IMR-90 (cell line): ENCODE measurements around the gene SNAP25. TPM values are rescaled to one million over a fixed set of nuclear protein-coding genes. Genes with fewer than 3 reads are reported as not detected.

Experiments used
- ATAC-seq: fragments of 200-7000 bp; cut with Tn5 transposase; 2 replicates; pipeline ENCODE4 v1.9.1; 2020; ENCODE audit warnings: low read depth, mild to moderate bottlenecking, moderate library complexity
- BruUV-seq: library from RNA; stranded (reverse); fragments of 400-500 nt; replicated peaks from 2 replicates; lab custom pipeline; 2021; lab: Mats Ljungman, UMichigan
- CTCF ChIA-PET: fragments of 300-600 bp; formaldehyde crosslinking; extraction: SDS; loops from one replicate; lab custom pipeline; 2021; ENCODE audit warnings: antibody characterized with exemption; lab: Yijun Ruan, JAX
- POLR2A ChIA-PET: fragments of 300-600 bp; sonication (Branson Sonifier 250); formaldehyde crosslinking; loops from one replicate; lab custom pipeline; 2022; ENCODE audit warnings: antibody characterized with exemption; ENCODE audit not compliant: unreplicated experiment; lab: Charles Lee
- DNase-seq: peaks from one replicate; pipeline ENCODE4 v3.0.0; 2013
- H2AFZ ChIP-seq: replicated peaks from 2 replicates; pipeline ENCODE3; 2013; ENCODE audit warnings: low read length, mild to moderate bottlenecking; ENCODE audit not compliant: poor library complexity
- H2AK5ac ChIP-seq: 2 replicates; pipeline ENCODE4 v1.6.1; 2013; ENCODE audit warnings: low read depth, low read length, inconsistent platforms
- H2AK9ac ChIP-seq: replicated peaks from 2 replicates; pipeline ENCODE3; 2013; ENCODE audit warnings: mild to moderate bottlenecking, low read depth, low read length, moderate library complexity; ENCODE audit not compliant: poor library complexity
- H2BK120ac ChIP-seq: 2 replicates; pipeline ENCODE4 v1.6.1; 2013; ENCODE audit warnings: low read depth, low read length, inconsistent platforms
- H2BK15ac ChIP-seq: 3 replicates; pipeline ENCODE4 v1.6.1; 2013; ENCODE audit warnings: low read depth, low read length, inconsistent platforms
- H2BK20ac ChIP-seq: 2 replicates; pipeline ENCODE4 v1.6.1; 2013; ENCODE audit warnings: low read depth, mild to moderate bottlenecking, inconsistent platforms, low read length, moderate library complexity
- H2BK5ac ChIP-seq: 2 replicates; pipeline ENCODE4 v1.6.1; 2013; ENCODE audit warnings: mild to moderate bottlenecking, low read depth, low read length, inconsistent platforms; ENCODE audit not compliant: poor library complexity, severe bottlenecking
- H3K14ac ChIP-seq: replicated peaks from 2 replicates; pipeline ENCODE4 v1.6.1; 2013; ENCODE audit warnings: low read depth, low read length, inconsistent platforms
- H3K18ac ChIP-seq: 2 replicates; pipeline ENCODE4 v1.6.1; 2013; ENCODE audit warnings: low read depth, low read length, control low read depth
- H3K23ac ChIP-seq: 2 replicates; pipeline ENCODE4 v1.6.1; 2013; ENCODE audit warnings: low read depth, low read length, inconsistent platforms
- H3K27ac ChIP-seq: 2 replicates; pipeline ENCODE4 v1.5.1; 2013; ENCODE audit warnings: mild to moderate bottlenecking, control low read depth, low read length; ENCODE audit not compliant: insufficient read depth
- H3K27me3 ChIP-seq: 2 replicates; pipeline ENCODE4 v1.6.1; 2013; ENCODE audit warnings: low read length; ENCODE audit not compliant: control insufficient read depth, insufficient read depth
- H3K36me3 ChIP-seq: 2 replicates; pipeline ENCODE4 v1.6.1; 2013; ENCODE audit warnings: low read length, mixed read lengths; ENCODE audit not compliant: control insufficient read depth, insufficient read depth
- H3K4ac ChIP-seq: 2 replicates; pipeline ENCODE4 v1.6.1; 2013; ENCODE audit warnings: low read depth, low read length, inconsistent platforms
- H3K4me1 ChIP-seq: 2 replicates; pipeline ENCODE4 v1.6.1; 2013; ENCODE audit warnings: low read length, mixed read lengths; ENCODE audit not compliant: control insufficient read depth, insufficient read depth
- H3K4me2 ChIP-seq: 2 replicates; pipeline ENCODE4 v1.6.1; 2013; ENCODE audit warnings: low read depth, mild to moderate bottlenecking, control low read depth, low read length, moderate library complexity
- H3K4me3 ChIP-seq: 2 replicates; pipeline ENCODE4 v1.5.1; 2013; ENCODE audit warnings: low read depth, mild to moderate bottlenecking, control low read depth, low read length, moderate library complexity; ENCODE audit not compliant: insufficient read depth
- H3K56ac ChIP-seq: 2 replicates; pipeline ENCODE4 v1.6.1; 2013; ENCODE audit warnings: low read length, inconsistent platforms; ENCODE audit not compliant: insufficient read depth; ENCODE audit errors: extremely low read depth
- H3K79me1 ChIP-seq, 2 experiments: 2 replicates each; pipeline ENCODE4 v1.6.1; 2013; ENCODE audit warnings: low read length in 2 of 2, inconsistent platforms in 1 of 2, low read depth in 1 of 2
- H3K9ac ChIP-seq: 2 replicates; pipeline ENCODE4 v1.6.1; 2013; ENCODE audit warnings: low read depth, low read length, control low read depth
- H3K9me1 ChIP-seq: 2 replicates; pipeline ENCODE4 v1.6.1; 2013; ENCODE audit warnings: low read length, inconsistent platforms; ENCODE audit not compliant: insufficient read depth
- H3K9me3 ChIP-seq: 2 replicates; pipeline ENCODE4 v1.6.1; 2013; ENCODE audit warnings: low read length; ENCODE audit not compliant: control insufficient read depth, insufficient read depth
- H4K20me1 ChIP-seq: 2 replicates; pipeline ENCODE4 v1.6.1; 2013; ENCODE audit warnings: low read length, inconsistent platforms; ENCODE audit not compliant: insufficient read depth
- H4K5ac ChIP-seq: 2 replicates; pipeline ENCODE4 v1.6.1; 2013; ENCODE audit warnings: mild to moderate bottlenecking, low read depth, low read length, control low read depth
- H4K8ac ChIP-seq, 2 experiments: 2 replicates each; pipeline ENCODE4 v1.6.1; 2013; ENCODE audit warnings: low read depth in 2 of 2, low read length in 2 of 2, control low read depth in 1 of 2, inconsistent platforms in 1 of 2
- H4K91ac ChIP-seq: 2 replicates; pipeline ENCODE4 v1.6.1; 2013; ENCODE audit warnings: low read depth, low read length, inconsistent platforms; ENCODE audit not compliant: insufficient read depth
- BHLHE40 ChIP-seq: fragments of 150-350 bp; IDR thresholded peaks from 2 replicates; pipeline ENCODE4 v1.6.1; 2016; ENCODE audit warnings: mild to moderate bottlenecking, low read depth, low read length
- CEBPB ChIP-seq: IDR thresholded peaks from 2 replicates; pipeline ENCODE4 v1.6.1; 2012; ENCODE audit warnings: low read depth, low read length, improper control_type of control experiment
- CHD1 ChIP-seq: IDR thresholded peaks from 2 replicates; pipeline ENCODE4 v1.6.1; 2012; ENCODE audit warnings: low read depth, low read length, improper control_type of control experiment
- ELK1 ChIP-seq: fragments of 150-350 bp; IDR thresholded peaks from 2 replicates; pipeline ENCODE4 v1.6.1; 2016; ENCODE audit warnings: low read depth, mild to moderate bottlenecking, low read length, moderate library complexity, borderline replicate concordance
- FOS ChIP-seq: fragments of 150-350 bp; IDR thresholded peaks from 2 replicates; pipeline ENCODE4 v1.6.1; 2016; ENCODE audit warnings: low read depth, low read length
- MAFK ChIP-seq: IDR thresholded peaks from 2 replicates; pipeline ENCODE4 v1.6.1; 2012; ENCODE audit warnings: low read depth, low read length, improper control_type of control experiment
- MAZ ChIP-seq: IDR thresholded peaks from 2 replicates; pipeline ENCODE4 v1.6.1; 2012; ENCODE audit warnings: low read depth, mild to moderate bottlenecking, low read length, improper control_type of control experiment, moderate library complexity, borderline replicate concordance
- MXI1 ChIP-seq: IDR thresholded peaks from 2 replicates; pipeline ENCODE4 v1.6.1; 2012; ENCODE audit warnings: low read depth, mild to moderate bottlenecking, low read length, moderate library complexity, borderline replicate concordance
- NFE2L2 ChIP-seq: fragments of 150-350 bp; IDR thresholded peaks from 2 replicates; pipeline ENCODE4 v1.6.1; 2016; ENCODE audit warnings: low read depth, mild to moderate bottlenecking, low read length
- POLR2A ChIP-seq: IDR thresholded peaks from 2 replicates; pipeline ENCODE4 v1.6.1; 2012; ENCODE audit warnings: mild to moderate bottlenecking, low read depth, low read length
- RAD21 ChIP-seq: IDR thresholded peaks from 2 replicates; pipeline ENCODE4 v1.6.1; 2012; ENCODE audit warnings: low read length, improper control_type of control experiment
- RCOR1 ChIP-seq: IDR thresholded peaks from 2 replicates; pipeline ENCODE4 v1.6.1; 2012; ENCODE audit warnings: mild to moderate bottlenecking, low read length, improper control_type of control experiment; ENCODE audit not compliant: insufficient replicate concordance
- RFX5 ChIP-seq: IDR thresholded peaks from 2 replicates; pipeline ENCODE4 v1.8.0; 2012; ENCODE audit warnings: low read depth, mild to moderate bottlenecking, low read length, moderate library complexity
- SMC3 ChIP-seq: fragments of 150-350 bp; IDR thresholded peaks from 2 replicates; pipeline ENCODE4 v1.6.1; 2016; ENCODE audit warnings: low read depth, mild to moderate bottlenecking, antibody characterized with exemption, low read length, moderate library complexity
- USF2 ChIP-seq: fragments of 150-350 bp; IDR thresholded peaks from 2 replicates; pipeline ENCODE4 v1.6.1; 2017; ENCODE audit warnings: mild to moderate bottlenecking, antibody characterized with exemption, low read length, low read depth
- WGBS, 2 experiments: methylation state at CpG; one replicate each; pipeline versions ENCODE4 v1.1.5 to v1.1.7; 2013; ENCODE audit warnings: missing lambda C conversion rate in 2 of 2; ENCODE audit not compliant: insufficient read length in 1 of 2; ENCODE audit errors: extremely low coverage in 2 of 2; 5-methylcytosine and 5-hydroxymethylcytosine counted together
- dilution Hi-C: fragments of 300-500 bp; cut with HindIII; formaldehyde crosslinking; loops from one replicate; pipeline ENCODE4 v1.14.3; 2018; ENCODE audit warnings: low sequenced_read_pairs; ENCODE audit not compliant: unreplicated experiment
- in situ Hi-C: fragments of 300-500 bp; cut with MboI; formaldehyde crosslinking; loops from 3 replicates; pipeline ENCODE4 v1.14.3; 2019; ENCODE audit warnings: low sequenced_read_pairs, inconsistent platforms, mixed read lengths
- intact Hi-C: fragments of 100-400 bp; cut with micrococcal nuclease; formaldehyde crosslinking; loops from 2 replicates; pipeline ENCODE4 v1.10.0; 2022
- polyA plus RNA-seq, 3 experiments: library from polyadenylated mRNA; depleted of rRNA; stranded (reverse); fragments of >200 nt; gene quantifications; 2 replicates each; pipeline ENCODE4 v1.2.3, GENCODE V29; 2012; ENCODE audit warnings: low replicate concordance in 1 of 3
- total RNA-seq: library from RNA; depleted of rRNA; stranded (reverse); fragments of >200 nt; gene quantifications from 2 replicates; pipeline ENCODE4 v1.2.3, GENCODE V29; 2012

SNAP25 gene
- total and polyA plus RNA-seq, 2 of the 4 experiments (the other 2 are of a cell fraction) = 1.1 to 2.8 TPM

- DNase-seq (peak; percentile 44), ATAC-seq (peak; percentile 53)
- H3K79me1 ChIP-seq = no peaks in the 10 kb centered on the region
- ChIA-PET POLR2A (no interaction called here), CTCF (interaction anchor here (0.8 kb wide), 1 partner anchor 10 kb away, joined by 3 read pairs; no protein-coding TSS in a partner anchor)
- H3K56ac ChIP-seq = no peak overlapping the region
- H3K9me1 ChIP-seq = no peaks in the 10 kb centered on the region
- no peak overlapping the region for H3K4me2 ChIP-seq
- in situ Hi-C loops (no loop called here), intact Hi-C loops (no loop called here), dilution Hi-C loops (no loop called here)
- peaks cover 1% of the 10 kb centered on the region; the same call in 1 of the 2 replicates for H3K4me1 ChIP-seq
- H4K20me1 ChIP-seq = no peaks in the 10 kb centered on the region
- H2BK20ac ChIP-seq = no peak overlapping the region
- no peak overlapping the region for H3K9ac ChIP-seq
- no peak overlapping the region for H3K4me3 ChIP-seq
- no peak overlapping the region for H4K91ac ChIP-seq
- no TSS peak for BruUV-seq
- no peak overlapping the region for H3K18ac ChIP-seq
- H3K9me3 ChIP-seq = no peaks in the 10 kb centered on the region
- H2AK9ac ChIP-seq = no peak overlapping the region
- H2BK15ac ChIP-seq = no peak overlapping the region
- H3K23ac ChIP-seq = no peak overlapping the region
- no peak overlapping the region for H4K5ac ChIP-seq
- H4K8ac ChIP-seq = no peak overlapping the region
- H2BK120ac ChIP-seq = no peak overlapping the region
- H3K27me3 ChIP-seq = no peaks in the 10 kb centered on the region
- H3K27ac ChIP-seq = no peak overlapping the region
- no peak overlapping the region for H3K14ac ChIP-seq
- WGBS, 2 experiments = 93% methylated on average over 2 of the region's 6 CpGs; no CpG with 5 or more reads in 1 of the 2 experiments
- H2AFZ ChIP-seq = no peak overlapping the region
- TF ChIP-seq RFX5 (no peak), MXI1 (no peak), USF2 (no peak), ELK1 (no peak), MAZ (no peak), RCOR1 (no peak), POLR2A (no peak), NFE2L2 (no peak), BHLHE40 (no peak), CHD1 (no peak), MAFK (no peak), CEBPB (no peak), FOS (no peak), SMC3 (no peak), RAD21 (no peak)
- no peak overlapping the region for H2BK5ac ChIP-seq
- no peak overlapping the region for H3K4ac ChIP-seq
- no peak overlapping the region for H2AK5ac ChIP-seq
- peaks cover 2% of the 10 kb centered on the region; the same call in 1 of the 2 replicates for H3K36me3 ChIP-seq
Measured at GRCh38 chr20:10249048-10249770, 30.6 kb downstream of the SNAP25 start.
